Measurements from ENCODE around the gene MS4A13. TPM values are rescaled to one million over a fixed set of nuclear protein-coding genes. Genes with fewer than 3 reads are reported as not detected.

The MS4A13 gene
- total and polyA plus RNA-seq, 2 of the 8 experiments (the other 6 are each of a cell fraction or from before 2014, with no cell fraction given): not detected

DNA sequence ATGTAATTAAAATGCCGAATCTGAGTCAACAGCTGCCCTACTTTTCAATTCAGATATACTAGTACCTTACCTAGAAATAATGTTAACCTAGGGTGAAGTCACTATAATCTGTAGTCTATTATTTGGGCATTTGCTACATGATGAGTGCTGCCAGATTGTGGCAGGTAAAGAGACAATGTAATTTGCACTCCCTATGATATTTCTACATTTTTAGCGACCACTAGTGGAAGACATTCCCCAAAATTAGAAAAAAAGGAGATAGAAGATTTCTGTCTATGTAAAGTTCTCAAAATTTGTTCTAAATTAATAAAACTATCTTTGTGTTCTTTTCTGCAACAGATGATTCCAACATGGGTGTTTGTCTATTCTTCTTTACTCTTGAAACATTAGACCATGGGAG, 45.5 kb upstream of the MS4A13 start:
- 53% methylated on average over 2 of the region's 2 CpGs; no CpG with 5 or more reads in 1 of the 2 experiments for WGBS, 2 experiments (ENCODE audit: extremely low coverage in 1 of 2, insufficient coverage in 1 of 2, insufficient read length in 1 of 2, insufficient replicate concordance in 2 of 2, low coverage in 1 of 2, low lambda C conversion rate in 2 of 2, missing lambda C conversion rate in 1 of 2)
- POLR2A ChIA-PET (ENCODE audit: partially characterized antibody): no interaction called here
- Histone ChIP-seq H3K56ac (replicated peaks; ENCODE audit: insufficient read length, low read depth, low read length) (no peak overlapping the region), H4K91ac (replicated peaks; ENCODE audit: insufficient read length, low read length) (no peak overlapping the region), H3K14ac (ENCODE audit: insufficient read length) (no peak overlapping the region), H4K5ac (ENCODE audit: insufficient read length, low read depth, low read length) (no peak overlapping the region), H3K23me2 (ENCODE audit: low read depth, low read length) (no peaks in the 10 kb centered on the region), H2BK20ac (ENCODE audit: low read length) (no peak overlapping the region), H2BK120ac (replicated peaks; ENCODE audit: low read depth, low read length) (no peak overlapping the region), H3K23ac (ENCODE audit: insufficient read length) (no peak overlapping the region), H3K18ac (ENCODE audit: extremely low read depth, low read length) (no peak overlapping the region), H3K4me3 (ENCODE audit: extremely low read depth in 1 of 4, insufficient read depth in 2 of 4, low read depth in 3 of 4, low read length in 4 of 4) (no peak overlapping the region), H2BK15ac (ENCODE audit: low read length) (no peak overlapping the region), H3K79me2 (ENCODE audit: control insufficient read depth in 1 of 2, insufficient read depth in 2 of 2, low read length in 2 of 2) (no peaks in the 10 kb centered on the region), H3K36me3 (ENCODE audit: control insufficient read depth in 2 of 4, insufficient read depth in 4 of 4, low read length in 3 of 4) (no peaks in the 10 kb centered on the region), H3K9ac (replicated peaks in 1 of 4; ENCODE audit: extremely low read depth in 1 of 4, low read depth in 3 of 4, low read length in 3 of 4) (no peak overlapping the region), H2BK5ac (ENCODE audit: low read depth, low read length) (no peak overlapping the region), H3K4me1 (replicated peaks in 1 of 4; ENCODE audit: control insufficient read depth in 3 of 4, insufficient read depth in 4 of 4, low read length in 3 of 4) (no peaks in the 10 kb centered on the region), H3K4me2 (ENCODE audit: insufficient read depth in 1 of 2, low read depth in 2 of 2, low read length in 2 of 2) (no peak overlapping the region), H3K27me3 (replicated peaks in 1 of 4; ENCODE audit: control insufficient read depth in 3 of 4, extremely low read depth in 1 of 4, insufficient read depth in 3 of 4, low read length in 3 of 4) (no peaks in the 10 kb centered on the region), H2AFZ (ENCODE audit: low read length) (no peak overlapping the region), H3K4ac (replicated peaks; ENCODE audit: insufficient read length, low read depth, low read length) (no peak overlapping the region), H3K79me1 (ENCODE audit: low read depth, low read length) (no peaks in the 10 kb centered on the region), H2BK12ac (ENCODE audit: low read depth, low read length) (no peak overlapping the region), H2AK5ac (ENCODE audit: low read depth, low read length) (no peak overlapping the region), H3K27ac (ENCODE audit: low read depth, low read length) (no peak overlapping the region), H3K9me3 (ENCODE audit: insufficient read depth in 2 of 2, low read depth in 1 of 2, low read length in 1 of 2) (no peaks in the 10 kb centered on the region), H4K20me1 (replicated peaks in 1 of 2; ENCODE audit: control insufficient read depth in 1 of 2, insufficient read depth in 2 of 2, low read length in 2 of 2) (no peaks in the 10 kb centered on the region), H4K8ac (ENCODE audit: extremely low read depth, insufficient read depth, low read length) (no peak overlapping the region)
- FAIRE-seq: no peak
- no peak for DNase-seq (ENCODE audit: low read depth in 1 of 2, low spot score in 2 of 2)
- TF ChIP-seq, protein P1, sequence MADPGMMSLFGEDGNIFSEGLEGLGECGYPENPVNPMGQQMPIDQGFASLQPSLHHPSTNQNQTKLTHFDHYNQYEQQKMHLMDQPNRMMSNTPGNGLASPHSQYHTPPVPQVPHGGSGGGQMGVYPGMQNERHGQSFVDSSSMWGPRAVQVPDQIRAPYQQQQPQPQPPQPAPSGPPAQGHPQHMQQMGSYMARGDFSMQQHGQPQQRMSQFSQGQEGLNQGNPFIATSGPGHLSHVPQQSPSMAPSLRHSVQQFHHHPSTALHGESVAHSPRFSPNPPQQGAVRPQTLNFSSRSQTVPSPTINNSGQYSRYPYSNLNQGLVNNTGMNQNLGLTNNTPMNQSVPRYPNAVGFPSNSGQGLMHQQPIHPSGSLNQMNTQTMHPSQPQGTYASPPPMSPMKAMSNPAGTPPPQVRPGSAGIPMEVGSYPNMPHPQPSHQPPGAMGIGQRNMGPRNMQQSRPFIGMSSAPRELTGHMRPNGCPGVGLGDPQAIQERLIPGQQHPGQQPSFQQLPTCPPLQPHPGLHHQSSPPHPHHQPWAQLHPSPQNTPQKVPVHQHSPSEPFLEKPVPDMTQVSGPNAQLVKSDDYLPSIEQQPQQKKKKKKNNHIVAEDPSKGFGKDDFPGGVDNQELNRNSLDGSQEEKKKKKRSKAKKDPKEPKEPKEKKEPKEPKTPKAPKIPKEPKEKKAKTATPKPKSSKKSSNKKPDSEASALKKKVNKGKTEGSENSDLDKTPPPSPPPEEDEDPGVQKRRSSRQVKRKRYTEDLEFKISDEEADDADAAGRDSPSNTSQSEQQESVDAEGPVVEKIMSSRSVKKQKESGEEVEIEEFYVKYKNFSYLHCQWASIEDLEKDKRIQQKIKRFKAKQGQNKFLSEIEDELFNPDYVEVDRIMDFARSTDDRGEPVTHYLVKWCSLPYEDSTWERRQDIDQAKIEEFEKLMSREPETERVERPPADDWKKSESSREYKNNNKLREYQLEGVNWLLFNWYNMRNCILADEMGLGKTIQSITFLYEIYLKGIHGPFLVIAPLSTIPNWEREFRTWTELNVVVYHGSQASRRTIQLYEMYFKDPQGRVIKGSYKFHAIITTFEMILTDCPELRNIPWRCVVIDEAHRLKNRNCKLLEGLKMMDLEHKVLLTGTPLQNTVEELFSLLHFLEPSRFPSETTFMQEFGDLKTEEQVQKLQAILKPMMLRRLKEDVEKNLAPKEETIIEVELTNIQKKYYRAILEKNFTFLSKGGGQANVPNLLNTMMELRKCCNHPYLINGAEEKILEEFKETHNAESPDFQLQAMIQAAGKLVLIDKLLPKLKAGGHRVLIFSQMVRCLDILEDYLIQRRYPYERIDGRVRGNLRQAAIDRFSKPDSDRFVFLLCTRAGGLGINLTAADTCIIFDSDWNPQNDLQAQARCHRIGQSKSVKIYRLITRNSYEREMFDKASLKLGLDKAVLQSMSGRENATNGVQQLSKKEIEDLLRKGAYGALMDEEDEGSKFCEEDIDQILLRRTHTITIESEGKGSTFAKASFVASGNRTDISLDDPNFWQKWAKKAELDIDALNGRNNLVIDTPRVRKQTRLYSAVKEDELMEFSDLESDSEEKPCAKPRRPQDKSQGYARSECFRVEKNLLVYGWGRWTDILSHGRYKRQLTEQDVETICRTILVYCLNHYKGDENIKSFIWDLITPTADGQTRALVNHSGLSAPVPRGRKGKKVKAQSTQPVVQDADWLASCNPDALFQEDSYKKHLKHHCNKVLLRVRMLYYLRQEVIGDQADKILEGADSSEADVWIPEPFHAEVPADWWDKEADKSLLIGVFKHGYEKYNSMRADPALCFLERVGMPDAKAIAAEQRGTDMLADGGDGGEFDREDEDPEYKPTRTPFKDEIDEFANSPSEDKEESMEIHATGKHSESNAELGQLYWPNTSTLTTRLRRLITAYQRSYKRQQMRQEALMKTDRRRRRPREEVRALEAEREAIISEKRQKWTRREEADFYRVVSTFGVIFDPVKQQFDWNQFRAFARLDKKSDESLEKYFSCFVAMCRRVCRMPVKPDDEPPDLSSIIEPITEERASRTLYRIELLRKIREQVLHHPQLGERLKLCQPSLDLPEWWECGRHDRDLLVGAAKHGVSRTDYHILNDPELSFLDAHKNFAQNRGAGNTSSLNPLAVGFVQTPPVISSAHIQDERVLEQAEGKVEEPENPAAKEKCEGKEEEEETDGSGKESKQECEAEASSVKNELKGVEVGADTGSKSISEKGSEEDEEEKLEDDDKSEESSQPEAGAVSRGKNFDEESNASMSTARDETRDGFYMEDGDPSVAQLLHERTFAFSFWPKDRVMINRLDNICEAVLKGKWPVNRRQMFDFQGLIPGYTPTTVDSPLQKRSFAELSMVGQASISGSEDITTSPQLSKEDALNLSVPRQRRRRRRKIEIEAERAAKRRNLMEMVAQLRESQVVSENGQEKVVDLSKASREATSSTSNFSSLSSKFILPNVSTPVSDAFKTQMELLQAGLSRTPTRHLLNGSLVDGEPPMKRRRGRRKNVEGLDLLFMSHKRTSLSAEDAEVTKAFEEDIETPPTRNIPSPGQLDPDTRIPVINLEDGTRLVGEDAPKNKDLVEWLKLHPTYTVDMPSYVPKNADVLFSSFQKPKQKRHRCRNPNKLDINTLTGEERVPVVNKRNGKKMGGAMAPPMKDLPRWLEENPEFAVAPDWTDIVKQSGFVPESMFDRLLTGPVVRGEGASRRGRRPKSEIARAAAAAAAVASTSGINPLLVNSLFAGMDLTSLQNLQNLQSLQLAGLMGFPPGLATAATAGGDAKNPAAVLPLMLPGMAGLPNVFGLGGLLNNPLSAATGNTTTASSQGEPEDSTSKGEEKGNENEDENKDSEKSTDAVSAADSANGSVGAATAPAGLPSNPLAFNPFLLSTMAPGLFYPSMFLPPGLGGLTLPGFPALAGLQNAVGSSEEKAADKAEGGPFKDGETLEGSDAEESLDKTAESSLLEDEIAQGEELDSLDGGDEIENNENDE (IDR thresholded peaks at IDR 0.05; ENCODE audit: insufficient replicate concordance, low read length): no peak
- CTCF ChIA-PET (ENCODE audit: partially characterized antibody): no interaction called here

All from H1 (cell line).